NOMO-1 treated with DMSO at 0.1 percent for 48 hours (cell line): ENCODE data around the gene MAP3K14.
"Not testable (repeated sequence)": the region's sequence is repeated elsewhere in the genome, so short reads cannot be mapped to it uniquely, and the experiment has no call there.

Source experiments
- DNase-seq: peaks from one replicate; lab custom pipeline; 2025; ENCODE audit not compliant: unreplicated experiment; lab: John Stamatoyannopoulos, UW

The MAP3K14 gene

GRCh38 chr17:45302220-45302619 is 14.6 kb downstream of the MAP3K14 start:
- DNase-seq = not testable (repeated sequence)

GRCh38 chr17:45301674-45302073 is 15.1 kb downstream of the MAP3K14 start:
- DNase-seq = no peak

DNA sequence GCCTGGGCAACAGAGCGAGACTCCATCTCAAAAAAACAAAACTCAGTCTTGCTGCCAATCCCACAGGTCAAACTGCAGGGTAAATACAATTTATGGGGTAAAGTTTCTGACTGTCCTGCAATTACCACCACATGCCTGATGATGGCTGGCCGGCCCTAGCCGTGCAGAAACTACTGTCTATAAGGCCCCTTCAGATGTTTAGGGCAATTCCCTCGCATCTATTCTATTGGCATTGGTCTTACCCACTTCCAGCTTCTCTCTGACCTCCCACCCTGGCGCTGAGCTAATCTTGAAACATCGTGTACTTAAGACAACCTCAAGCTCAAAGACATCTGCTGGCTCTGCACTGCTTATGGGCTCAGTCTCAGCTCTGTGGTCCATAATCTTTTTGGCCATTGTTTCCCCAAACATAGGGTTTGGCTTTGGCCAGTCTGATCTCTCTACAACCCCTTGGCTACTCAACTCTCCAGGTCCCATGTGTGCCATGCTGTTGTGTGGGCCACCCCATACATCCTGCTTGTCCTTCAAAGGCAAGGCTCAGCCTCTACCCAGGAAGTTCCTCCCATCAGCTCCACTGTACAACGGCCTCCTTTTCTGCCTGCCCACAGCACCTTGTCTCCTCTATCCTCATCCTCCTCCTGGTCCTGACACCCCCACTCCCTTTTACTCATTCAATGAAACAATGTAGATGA is 16.6 kb downstream of the MAP3K14 start:
- no peak for DNase-seq

GRCh38 chr17:45299361-45299760 is 17.5 kb downstream of the MAP3K14 start:
- DNase-seq = peak; percentile 34

DNA sequence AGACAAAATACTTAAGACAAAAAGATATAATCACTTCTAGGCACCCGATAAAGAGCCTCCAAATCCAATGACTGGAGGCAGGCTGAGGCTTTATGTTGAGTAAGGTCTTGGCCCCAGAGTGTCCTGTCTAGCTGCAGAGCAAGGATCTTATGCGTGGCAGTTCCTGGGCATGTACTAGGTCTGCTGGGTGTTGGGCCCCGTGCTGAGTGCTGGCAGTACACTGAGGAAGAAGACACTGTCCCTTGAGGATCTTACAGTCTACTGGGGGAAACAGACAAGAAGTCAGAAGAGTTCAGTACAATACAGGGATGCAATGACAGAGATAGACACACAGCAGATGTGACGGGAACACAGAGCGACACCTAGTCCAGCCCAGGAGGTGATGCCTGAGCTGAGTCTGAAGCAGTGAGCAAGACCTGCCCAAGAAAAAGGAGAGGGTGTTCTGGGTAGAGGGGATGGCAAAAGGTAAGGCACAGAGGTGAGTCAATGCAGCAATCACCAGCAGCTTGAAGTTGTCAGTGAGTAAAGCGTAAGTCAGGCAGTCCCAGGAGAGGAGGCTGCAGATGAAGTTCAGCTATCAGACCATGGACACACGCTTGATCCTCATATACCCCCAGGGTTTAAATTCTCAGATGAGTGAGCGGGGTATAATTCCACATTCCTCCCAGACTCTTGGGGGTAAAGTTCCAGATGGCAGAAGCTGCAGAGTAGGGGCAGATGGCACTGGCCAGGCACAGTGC is 18.1 kb downstream of the MAP3K14 start:
- no peak for DNase-seq

- no peak for DNase-seq
Observed at GRCh38 chr17:45296833-45297124, 20.0 kb downstream of the MAP3K14 start.

GRCh38 chr17:45296003-45296832 is 20.6 kb downstream of the MAP3K14 start:
- DNase-seq = peak; percentile 95

DNA sequence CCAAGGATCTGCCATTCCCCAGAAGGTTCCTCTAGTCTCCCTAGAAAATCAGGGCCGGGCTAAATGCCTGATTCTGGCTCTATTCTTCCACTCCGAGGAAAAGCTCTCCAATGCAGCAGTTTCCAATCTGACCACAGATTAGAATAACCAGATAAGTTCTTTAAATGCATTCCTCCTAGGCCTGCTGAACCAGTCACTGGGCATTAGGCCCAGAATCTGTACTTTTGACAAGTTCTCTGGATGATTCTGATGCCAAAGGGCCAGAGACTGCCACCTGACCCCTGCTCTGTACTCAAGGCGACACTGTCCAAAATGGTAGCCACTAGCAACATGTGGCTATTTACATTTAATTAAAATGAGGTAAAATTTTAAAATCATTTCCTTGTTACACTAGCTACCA is 22.3 kb downstream of the MAP3K14 start:
- DNase-seq = no peak

GRCh38 chr17:45293413-45294211 is 23.2 kb downstream of the MAP3K14 start:
- peak; percentile 60 for DNase-seq

GRCh38 chr17:45292696-45293412 is 24.0 kb downstream of the MAP3K14 start:
- DNase-seq = no peak

- DNase-seq = peak; percentile 80
Observed at GRCh38 chr17:45291171-45291805, 25.5 kb downstream of the MAP3K14 start.

- no peak for DNase-seq
Observed at GRCh38 chr17:45290269-45290765, 26.5 kb downstream of the MAP3K14 start.

GRCh38 chr17:45289301-45290268 is 27.2 kb downstream of the MAP3K14 start:
- no peak for DNase-seq

- DNase-seq = no peak
Observed at GRCh38 chr17:45288825-45289224, 28.0 kb downstream of the MAP3K14 start.

GRCh38 chr17:45287526-45288500 is 29.0 kb downstream of the MAP3K14 start:
- DNase-seq = no peak

DNA sequence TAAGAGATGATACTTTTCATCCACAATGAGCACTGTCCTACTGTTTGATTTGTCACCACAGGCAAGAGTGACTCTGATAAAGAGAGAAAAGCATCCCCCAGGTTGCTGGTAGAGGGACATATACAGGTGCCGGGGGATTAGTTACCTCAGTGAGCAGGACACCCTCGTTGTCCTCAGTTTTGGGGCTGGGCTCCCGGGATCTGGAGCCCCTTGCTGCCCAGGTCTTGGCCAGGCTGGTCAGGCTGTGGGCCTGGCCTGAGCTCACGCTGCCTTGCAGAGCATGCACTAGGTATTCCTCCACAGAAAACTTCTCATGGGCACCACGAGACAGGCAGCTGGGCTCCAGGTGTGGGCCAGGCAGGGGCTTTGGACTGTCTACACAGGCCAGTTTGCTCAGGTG is 30.5 kb downstream of the MAP3K14 start:
- DNase-seq = no peak
